Stomach smooth muscle (tissue), 2 donors: ENCODE results near the gene NEXN.
A peak's percentile ranks its signal among the peaks of the same experiment; 100 is the strongest.

Experiments used
- H3K27ac ChIP-seq: one replicate; pipeline ENCODE4 v1.7.0; 2013; ENCODE audit warnings: mild to moderate bottlenecking, low read length, inconsistent platforms
- H3K27me3 ChIP-seq, 2 donors: one replicate each; pipeline ENCODE4 v1.7.0; 2013; ENCODE audit warnings: low read length in 2 of 2; ENCODE audit not compliant: insufficient read depth in 2 of 2, control insufficient read depth in 1 of 2
- H3K36me3 ChIP-seq, 2 donors: one replicate each; pipeline ENCODE4 v1.7.0; 2013; ENCODE audit warnings: low read length in 2 of 2; ENCODE audit not compliant: control insufficient read depth in 2 of 2, insufficient read depth in 2 of 2
- H3K4me1 ChIP-seq: one replicate; pipeline ENCODE4 v1.7.0; 2013; ENCODE audit warnings: low read length; ENCODE audit not compliant: control insufficient read depth, insufficient read depth
- H3K4me3 ChIP-seq, 2 donors: one replicate each; pipeline ENCODE4 v1.7.0; 2013; ENCODE audit warnings: low read length in 2 of 2
- H3K9ac ChIP-seq, 2 donors: one replicate each; pipeline ENCODE4 v1.7.0; 2013; ENCODE audit warnings: low read length in 2 of 2, mild to moderate bottlenecking in 1 of 2
- H3K9me3 ChIP-seq, 2 donors: one replicate each; pipeline ENCODE4 v1.7.0; 2013; ENCODE audit warnings: low read length in 2 of 2; ENCODE audit not compliant: control insufficient read depth in 2 of 2
- donor health status: healthy.
- donor health status: Pancreatic carcinoma.

The NEXN gene

DNA sequence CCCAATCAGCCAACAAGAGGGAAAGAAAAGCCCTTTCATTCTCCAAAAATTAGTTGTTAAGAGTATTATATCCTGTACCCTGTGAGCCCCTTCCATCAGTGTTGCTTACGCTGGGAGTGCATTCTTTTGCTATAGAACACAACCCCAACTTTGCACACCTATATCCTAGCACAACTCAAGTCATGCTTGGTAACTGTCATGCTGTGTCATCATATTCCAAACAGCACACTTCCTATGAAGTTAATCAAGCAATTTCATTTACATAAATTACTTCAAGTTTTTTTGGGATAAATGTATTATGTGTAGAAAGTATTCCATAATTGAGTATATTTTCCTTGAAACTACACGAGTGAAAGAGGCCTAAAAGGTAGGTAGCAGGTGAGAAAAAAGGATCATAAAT, 70.4 kb downstream of the NEXN start:
- peaks cover 47 to 67% of the 10 kb centered on the region in 2 donors for H3K36me3 ChIP-seq

GRCh38 chr1:77961392-77961791, 73.0 kb downstream of the NEXN start:
- H3K4me3 ChIP-seq, result no peak overlapping the region
- H3K27ac ChIP-seq, result no peak overlapping the region
- no peaks in the 10 kb centered on the region for H3K4me1 ChIP-seq
- peaks cover 54 to 61% of the 10 kb centered on the region in 2 donors for H3K36me3 ChIP-seq
- no peaks in the 10 kb centered on the region for H3K27me3 ChIP-seq
- no peak overlapping the region for H3K9ac ChIP-seq
- no peaks in the 10 kb centered on the region for H3K9me3 ChIP-seq

More for the DNA sequence above, 70.4 kb downstream of the NEXN start:
- no peaks in the 10 kb centered on the region for H3K9me3 ChIP-seq
- H3K4me3 ChIP-seq, result no peak overlapping the region
- no peaks in the 10 kb centered on the region for H3K27me3 ChIP-seq
- no peak overlapping the region for H3K9ac ChIP-seq
- H3K27ac ChIP-seq, result no peak overlapping the region
- H3K4me1 ChIP-seq, result no peaks in the 10 kb centered on the region

GRCh38 chr1:77966291-77966690, 77.9 kb downstream of the NEXN start:
- Histone ChIP-seq H3K36me3 (peaks cover 45 to 47% of the 10 kb centered on the region in 2 donors), H3K4me3 (no peak overlapping the region), H3K9ac (no peak overlapping the region), H3K27ac (no peak overlapping the region), H3K4me1 (no peaks in the 10 kb centered on the region), H3K27me3 (no peaks in the 10 kb centered on the region), H3K9me3 (no peaks in the 10 kb centered on the region)

DNA sequence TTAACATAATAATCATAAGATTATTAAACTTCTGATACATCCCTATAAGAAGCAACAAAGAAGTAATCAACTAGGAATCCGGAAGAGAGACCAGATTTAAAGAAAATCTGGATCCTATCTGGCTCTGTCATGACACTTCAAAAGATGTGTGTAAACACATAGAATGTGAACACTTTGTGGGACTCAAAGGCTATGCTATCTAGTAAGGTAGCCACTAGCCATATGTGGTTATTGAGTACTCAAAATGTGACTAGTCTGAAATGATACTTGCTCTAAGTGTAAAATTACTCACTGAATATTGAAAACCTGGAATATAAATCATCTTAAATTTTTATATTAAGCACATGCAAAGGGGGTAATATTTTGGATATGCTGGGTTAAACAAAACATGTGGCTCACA, 81.8 kb downstream of the NEXN start:
- Histone ChIP-seq H3K9ac (no peak overlapping the region), H3K4me1 (peaks cover 4% of the 10 kb centered on the region), H3K9me3 (no peaks in the 10 kb centered on the region), H3K27me3 (no peaks in the 10 kb centered on the region), H3K36me3 (peaks cover 16 to 17% of the 10 kb centered on the region in 2 donors), H3K4me3 (peak overlapping the region in 1 of 2 donors; percentile 20), H3K27ac (no peak overlapping the region)

- H3K4me1 ChIP-seq, result peaks cover 10% of the 10 kb centered on the region
- peaks cover 3 to 7% of the 10 kb centered on the region in 2 donors for H3K36me3 ChIP-seq
- no peak overlapping the region for H3K27ac ChIP-seq
These were observed 83.7 kb downstream of the NEXN start for GRCh38 chr1:77972080-77972479.

GRCh38 chr1:77975386-77975785, 87.0 kb downstream of the NEXN start:
- H3K27me3 ChIP-seq, result no peaks in the 10 kb centered on the region
- H3K27ac ChIP-seq, result no peak overlapping the region
- peak overlapping the region; percentile 10 to 54 for H3K4me3 ChIP-seq
- peaks cover 14% of the 10 kb centered on the region for H3K4me1 ChIP-seq
- H3K9me3 ChIP-seq, result no peaks in the 10 kb centered on the region
- no peaks in the 10 kb centered on the region for H3K36me3 ChIP-seq
- peak overlapping the region in 1 of 2 donors; percentile 30 for H3K9ac ChIP-seq

More at GRCh38 chr1:77972080-77972479, 83.7 kb downstream of the NEXN start:
- H3K9ac ChIP-seq, result no peak overlapping the region
- no peaks in the 10 kb centered on the region for H3K27me3 ChIP-seq
- no peak overlapping the region for H3K4me3 ChIP-seq
- no peaks in the 10 kb centered on the region for H3K9me3 ChIP-seq

DNA sequence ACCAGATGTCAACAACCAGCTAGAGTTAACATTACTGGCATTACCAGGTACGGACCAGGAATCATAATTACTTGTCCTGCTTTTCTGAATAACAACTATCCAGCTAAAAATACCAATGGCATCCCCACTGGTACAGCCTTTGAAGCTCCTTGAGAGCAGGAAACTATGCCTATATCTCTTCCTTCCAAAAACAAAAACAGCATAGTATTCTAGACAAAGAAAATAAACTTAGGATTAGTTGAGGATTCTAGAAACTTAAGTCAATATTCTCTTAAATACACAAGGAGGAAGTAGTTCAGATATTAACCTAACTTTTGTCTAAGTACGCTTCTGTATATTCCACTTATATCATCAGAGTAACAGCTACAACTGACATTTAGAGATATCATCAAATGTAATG, 87.5 kb downstream of the NEXN start:
- Histone ChIP-seq H3K4me1 (peaks cover 14% of the 10 kb centered on the region), H3K36me3 (no peaks in the 10 kb centered on the region), H3K9ac (peak overlapping the region in 1 of 2 donors; percentile 30), H3K4me3 (peak overlapping the region; percentile 10 to 54), H3K9me3 (no peaks in the 10 kb centered on the region), H3K27ac (no peak overlapping the region), H3K27me3 (no peaks in the 10 kb centered on the region)

DNA sequence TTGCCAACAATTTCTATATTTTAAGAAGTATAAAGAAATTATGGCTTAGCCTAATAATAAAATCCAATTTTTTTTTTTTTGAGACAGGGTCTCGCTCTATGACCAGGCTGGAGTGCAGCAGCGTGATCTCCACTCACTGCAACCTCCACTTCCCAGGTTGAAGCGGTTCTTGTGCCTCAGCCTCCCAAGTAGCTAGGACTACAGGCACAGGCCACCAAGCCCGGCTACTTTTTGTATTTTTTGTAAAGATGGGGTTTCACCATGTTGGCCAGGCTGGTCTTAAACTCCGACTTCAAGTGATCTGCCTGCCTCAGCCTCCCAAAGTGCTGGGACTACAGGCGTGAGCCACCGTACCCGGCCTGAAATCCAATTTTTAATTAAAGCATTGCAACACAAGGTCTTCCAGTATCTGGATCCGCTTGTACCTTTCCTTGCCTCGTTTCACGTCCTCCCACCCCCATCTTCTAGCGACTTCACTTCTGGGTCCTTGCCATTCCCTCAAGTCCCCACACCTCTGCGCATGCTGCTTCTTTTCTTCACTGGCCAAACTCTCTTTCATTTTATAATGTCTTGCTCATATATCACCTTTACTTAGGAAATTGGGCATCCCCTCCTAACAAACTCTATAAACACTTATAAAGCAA, 88.1 kb downstream of the NEXN start:
- Histone ChIP-seq H3K36me3 (no peaks in the 10 kb centered on the region), H3K4me3 (peak overlapping the region; percentile 98 to 99), H3K9me3 (no peaks in the 10 kb centered on the region), H3K9ac (no peak overlapping the region), H3K27ac (peak overlapping the region; percentile 99), H3K4me1 (peaks cover 14% of the 10 kb centered on the region), H3K27me3 (no peaks in the 10 kb centered on the region)

DNA sequence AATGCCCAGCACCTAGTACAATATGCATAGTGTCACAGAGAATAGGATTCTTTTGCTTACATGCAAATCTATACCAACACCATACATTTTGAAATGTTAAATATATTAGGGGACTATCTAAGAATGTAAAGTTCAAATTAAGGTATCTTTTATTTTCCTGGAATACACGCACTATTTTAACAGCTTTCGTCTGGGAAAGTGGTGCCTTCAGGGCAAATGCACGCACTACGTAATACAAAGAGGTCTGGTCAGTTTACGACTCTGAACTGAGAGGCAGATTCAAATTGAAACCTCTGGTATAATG, 89.5 kb downstream of the NEXN start:
- Histone ChIP-seq H3K27ac (peak overlapping the region; percentile 99), H3K9ac (peak overlapping the region; percentile 100), H3K36me3 (no peaks in the 10 kb centered on the region), H3K27me3 (no peaks in the 10 kb centered on the region), H3K4me1 (peaks cover 14% of the 10 kb centered on the region), H3K9me3 (no peaks in the 10 kb centered on the region), H3K4me3 (peak overlapping the region; percentile 98 to 99)

- Histone ChIP-seq H3K4me1 (peaks cover 14% of the 10 kb centered on the region), H3K9ac (peak overlapping the region; percentile 100), H3K9me3 (no peaks in the 10 kb centered on the region), H3K36me3 (no peaks in the 10 kb centered on the region), H3K4me3 (peak overlapping the region; percentile 98 to 99), H3K27me3 (no peaks in the 10 kb centered on the region), H3K27ac (peak overlapping the region; percentile 99)
These were observed 90.0 kb downstream of the NEXN start for GRCh38 chr1:77978293-77978968.
